HG02970 (cell line): ENCODE measurements around the gene ADGRG2.
A peak's percentile ranks its signal among the peaks of the same experiment; 100 is the strongest.
"Not testable (repeated sequence)": the region's sequence is repeated elsewhere in the genome, so short reads cannot be mapped to it uniquely, and the experiment has no call there.

Experiments
- ATAC-seq: cut with Tn5 transposase; IDR thresholded peaks from one replicate; pipeline ENCODE4 v1.9.1; 2021; ENCODE audit warnings: mild to moderate bottlenecking, moderate library complexity, moderate number of reproducible peaks; ENCODE audit not compliant: unreplicated experiment, low FRiP score

The ADGRG2 gene

DNA sequence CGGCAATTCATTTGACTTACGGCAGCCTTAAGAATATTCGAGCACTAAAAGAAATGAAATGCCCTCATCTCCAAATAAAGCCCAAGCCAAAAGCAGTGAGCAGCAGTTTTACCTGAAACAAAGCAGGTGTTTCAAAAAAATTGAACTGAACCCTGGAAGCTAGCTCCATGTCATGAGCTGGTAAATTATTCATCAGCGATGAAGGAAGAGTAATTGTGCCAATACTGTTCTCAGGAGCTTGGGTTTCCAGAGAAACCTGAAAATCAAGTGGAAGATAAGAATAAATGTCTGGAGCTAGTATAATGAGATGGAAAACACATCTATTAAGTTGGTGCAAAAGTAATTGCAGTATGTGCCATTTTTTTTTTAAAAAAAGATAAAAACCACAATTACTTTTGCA lies 114.4 kb downstream of the ADGRG2 start:
- no peak for ATAC-seq

DNA sequence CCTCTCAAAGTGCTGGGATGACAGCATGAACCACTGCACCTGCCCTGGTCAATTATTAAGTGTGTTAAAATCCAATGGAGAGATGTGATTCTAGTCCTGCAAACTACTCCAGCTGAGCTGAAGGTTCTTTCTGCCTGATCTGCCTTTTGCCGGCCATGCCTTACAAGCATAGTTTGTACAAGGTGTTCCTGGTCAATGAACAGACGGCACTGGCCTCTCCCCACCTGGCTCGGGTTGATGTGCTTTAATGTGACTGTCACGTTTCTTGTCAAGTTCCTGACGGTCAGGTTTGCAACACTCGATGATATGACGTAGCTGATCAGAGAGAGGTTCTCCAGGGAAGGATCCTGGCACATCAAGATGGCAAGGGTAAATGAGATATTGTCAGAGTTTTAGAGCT lies 115.3 kb downstream of the ADGRG2 start:
- no peak for ATAC-seq

DNA sequence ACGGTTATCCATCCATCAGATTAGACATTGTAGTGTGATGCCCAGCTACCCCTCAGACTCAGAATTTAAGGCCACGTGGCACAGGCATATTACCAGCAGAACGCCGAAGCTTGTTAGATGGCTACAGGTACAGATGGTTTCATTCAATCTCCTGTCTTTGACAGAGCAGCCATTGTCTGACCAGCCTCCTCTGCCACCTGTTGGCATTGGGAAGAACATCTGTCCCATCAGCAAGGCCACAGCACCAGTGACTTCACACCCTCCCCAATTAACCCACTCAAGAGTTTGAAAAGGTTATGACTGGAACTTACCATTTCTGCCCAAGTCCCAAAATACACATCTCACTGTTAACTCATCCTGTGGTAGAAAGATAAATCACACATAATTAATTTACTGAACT lies 116.4 kb downstream of the ADGRG2 start:
- ATAC-seq = no peak

DNA sequence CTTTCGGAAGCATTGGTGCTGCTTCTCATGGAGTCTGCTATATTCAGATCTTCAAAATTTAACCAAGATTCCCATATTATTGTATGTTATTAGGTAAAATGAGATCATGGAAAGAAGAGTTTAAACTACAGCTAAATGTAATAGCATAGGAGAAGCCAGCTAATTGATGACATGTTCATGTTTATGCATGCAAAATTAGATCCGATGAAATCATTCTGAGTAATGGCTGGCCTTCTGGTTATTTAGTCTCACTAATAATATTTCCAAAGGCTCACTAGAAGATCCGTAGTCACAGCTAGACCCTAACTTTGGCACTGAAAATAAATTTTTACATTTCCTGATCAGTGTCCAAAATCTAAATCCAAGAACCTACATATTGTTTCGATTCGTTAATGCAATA lies 118.5 kb downstream of the ADGRG2 start:
- no peak for ATAC-seq

DNA sequence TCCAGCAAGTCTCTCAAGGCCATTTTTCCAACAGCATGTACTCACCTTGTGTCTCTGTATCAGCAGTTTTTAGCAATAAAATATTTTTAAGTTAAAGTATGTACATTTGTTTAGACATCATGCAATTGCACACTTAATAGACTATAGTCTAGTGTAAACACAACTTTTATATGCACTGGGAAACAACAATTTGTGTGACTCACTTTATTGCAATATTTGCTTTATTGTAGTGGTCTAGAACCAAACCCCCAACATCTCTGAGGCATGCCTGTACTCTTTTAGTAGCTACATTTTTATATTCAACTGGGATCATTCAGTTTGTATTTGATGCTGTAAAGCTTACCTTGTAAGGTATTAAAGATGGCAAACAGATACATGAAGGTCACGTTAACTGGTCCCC lies 123.6 kb downstream of the ADGRG2 start:
- ATAC-seq = no peak

DNA sequence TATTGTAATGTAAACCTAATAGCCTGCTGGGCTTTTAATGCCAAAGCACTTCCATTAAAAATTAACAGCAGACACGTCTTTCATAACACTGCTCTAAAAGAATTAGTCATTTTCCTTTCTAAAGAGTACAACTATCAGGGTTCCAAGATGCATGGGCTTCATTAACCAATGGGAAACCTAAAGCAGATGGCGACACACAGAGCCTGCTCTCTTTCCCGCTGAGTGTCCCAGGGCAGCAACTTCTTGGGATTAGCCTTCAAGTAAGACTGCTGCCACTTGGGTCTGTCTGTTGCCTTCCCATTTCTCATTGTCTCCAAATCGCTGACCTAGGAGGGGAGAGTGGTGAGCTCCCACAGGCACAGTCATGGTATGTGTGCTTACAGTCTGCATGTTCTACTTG lies 124.4 kb downstream of the ADGRG2 start:
- ATAC-seq = no peak

DNA sequence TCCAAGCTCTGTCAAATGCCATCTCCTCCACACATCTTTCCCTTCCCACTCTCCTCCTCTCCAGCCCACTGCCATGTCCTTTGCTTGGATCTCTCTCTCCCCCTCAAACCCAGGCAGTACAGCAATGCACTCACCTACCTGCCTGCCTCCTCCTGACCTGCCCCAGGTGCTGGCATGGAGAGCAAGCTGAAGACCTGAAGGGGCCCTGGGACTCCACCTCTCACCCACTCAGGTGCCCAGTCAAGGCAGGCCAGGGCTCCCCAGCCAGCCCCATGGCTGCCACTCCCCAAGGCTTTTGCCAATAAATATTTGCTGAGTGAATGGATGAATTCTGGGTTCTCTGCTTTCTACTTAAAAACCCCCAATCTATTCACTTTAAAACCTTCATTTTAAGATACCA lies 125.7 kb downstream of the ADGRG2 start:
- no peak for ATAC-seq

DNA sequence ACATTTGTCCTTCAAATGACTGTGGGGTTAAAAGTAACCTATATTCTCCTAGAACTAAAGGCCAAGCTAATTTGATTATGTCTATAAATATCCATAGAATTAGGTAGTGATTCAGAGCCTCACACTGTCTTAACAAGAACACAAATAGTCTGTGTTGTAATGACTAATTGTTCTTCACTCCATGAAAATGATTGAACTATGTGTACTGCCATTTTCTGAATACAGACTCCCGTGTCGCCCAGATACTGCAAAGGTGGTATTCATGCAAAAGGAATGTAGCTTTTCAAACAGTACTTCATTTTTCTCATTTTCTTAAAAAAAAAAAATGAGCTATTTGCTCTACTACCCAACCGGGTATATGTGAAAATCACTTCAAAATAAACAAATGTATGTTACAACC lies 127.0 kb downstream of the ADGRG2 start:
- ATAC-seq = no peak

DNA sequence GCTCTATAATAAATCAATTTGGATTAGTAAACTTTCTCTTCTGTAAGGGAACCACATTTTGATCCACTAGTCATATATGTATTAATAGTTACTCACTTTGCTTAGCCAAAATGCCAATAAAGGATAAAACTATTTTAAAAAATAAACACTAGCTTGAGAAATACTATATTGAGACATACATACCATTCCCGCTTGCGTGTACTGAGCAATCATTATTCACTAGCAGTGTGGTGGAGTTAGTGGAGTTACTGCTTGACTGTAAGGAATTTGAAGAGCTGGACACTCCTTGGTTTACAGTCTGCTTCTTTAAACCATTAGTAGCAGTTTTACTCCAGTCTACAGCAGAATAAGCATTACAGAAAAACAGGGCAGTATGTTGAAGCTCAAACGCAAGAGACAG lies 127.6 kb downstream of the ADGRG2 start:
- ATAC-seq = no peak

DNA sequence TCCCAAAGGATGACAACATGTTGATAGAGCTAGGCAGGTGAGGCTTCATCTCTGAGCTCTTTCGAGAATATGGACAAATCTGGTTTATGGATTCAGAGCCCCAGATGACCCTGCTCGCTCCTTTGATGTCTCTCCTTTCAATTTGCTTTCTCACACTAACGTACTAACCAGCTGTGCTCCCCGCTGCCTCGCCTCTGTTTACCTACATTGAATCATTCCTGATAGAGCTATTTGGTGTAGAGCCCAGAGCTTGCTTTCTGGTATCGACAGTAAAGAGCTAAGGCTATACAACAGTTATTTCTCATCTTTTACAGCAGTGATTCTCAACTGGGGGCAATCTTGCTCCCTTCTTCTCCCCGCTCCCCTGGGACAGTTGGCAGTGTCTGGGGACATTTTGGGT lies 129.4 kb downstream of the ADGRG2 start:
- ATAC-seq = no peak

DNA sequence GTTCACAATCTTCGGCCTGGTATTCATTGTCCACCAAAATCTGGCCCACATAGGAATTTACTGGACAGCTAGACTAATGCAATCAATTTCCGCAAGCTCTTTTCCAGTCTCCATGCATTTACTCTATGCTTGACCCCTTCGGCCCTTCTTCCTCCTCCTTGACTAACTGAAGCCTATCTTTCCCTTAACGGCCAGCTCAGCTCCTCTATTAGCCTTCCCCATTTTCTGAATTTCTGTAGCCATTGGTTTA lies 137.2 kb downstream of the ADGRG2 start:
- no peak for ATAC-seq

DNA sequence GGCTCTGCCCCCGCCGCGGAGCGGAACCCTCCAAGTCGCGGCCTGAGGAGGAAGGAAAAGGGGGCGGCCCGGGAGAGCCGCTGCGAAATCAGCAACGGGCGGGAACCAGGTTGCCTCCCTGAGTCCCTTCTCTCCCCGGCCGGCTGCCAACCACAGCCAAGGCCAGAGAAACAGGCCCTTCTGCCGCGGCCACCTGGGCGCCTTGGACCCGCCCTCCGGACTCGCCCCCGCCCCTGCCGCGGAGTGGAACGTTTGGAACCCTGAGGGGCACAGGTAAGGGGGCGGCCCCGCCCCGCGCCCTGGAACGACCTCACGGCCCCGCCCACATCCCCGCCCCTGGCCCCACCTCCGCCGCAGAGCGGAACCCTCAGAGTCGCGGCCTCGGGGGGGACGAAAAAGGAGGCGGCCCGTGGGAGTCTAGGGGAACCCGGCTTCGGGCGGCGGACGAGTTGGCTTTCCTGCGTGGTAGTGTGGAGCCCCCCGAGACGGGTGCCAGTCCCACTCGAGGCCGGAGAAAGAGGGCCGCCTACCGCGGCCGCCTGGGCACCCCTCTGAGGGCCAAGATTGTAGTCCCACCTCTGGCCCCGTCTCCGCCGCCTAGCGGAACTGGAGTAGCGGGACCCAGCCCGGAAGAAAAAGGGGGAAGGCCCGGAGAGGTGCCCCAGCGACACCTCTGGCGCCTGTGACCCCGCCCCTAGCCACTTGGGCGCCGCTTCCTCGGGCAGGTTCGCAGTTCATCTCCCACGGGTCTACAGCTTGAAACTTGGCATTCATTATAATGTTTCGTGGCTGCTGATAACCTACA lies 137.7 kb downstream of the ADGRG2 start:
- peak; percentile 89 for ATAC-seq

DNA sequence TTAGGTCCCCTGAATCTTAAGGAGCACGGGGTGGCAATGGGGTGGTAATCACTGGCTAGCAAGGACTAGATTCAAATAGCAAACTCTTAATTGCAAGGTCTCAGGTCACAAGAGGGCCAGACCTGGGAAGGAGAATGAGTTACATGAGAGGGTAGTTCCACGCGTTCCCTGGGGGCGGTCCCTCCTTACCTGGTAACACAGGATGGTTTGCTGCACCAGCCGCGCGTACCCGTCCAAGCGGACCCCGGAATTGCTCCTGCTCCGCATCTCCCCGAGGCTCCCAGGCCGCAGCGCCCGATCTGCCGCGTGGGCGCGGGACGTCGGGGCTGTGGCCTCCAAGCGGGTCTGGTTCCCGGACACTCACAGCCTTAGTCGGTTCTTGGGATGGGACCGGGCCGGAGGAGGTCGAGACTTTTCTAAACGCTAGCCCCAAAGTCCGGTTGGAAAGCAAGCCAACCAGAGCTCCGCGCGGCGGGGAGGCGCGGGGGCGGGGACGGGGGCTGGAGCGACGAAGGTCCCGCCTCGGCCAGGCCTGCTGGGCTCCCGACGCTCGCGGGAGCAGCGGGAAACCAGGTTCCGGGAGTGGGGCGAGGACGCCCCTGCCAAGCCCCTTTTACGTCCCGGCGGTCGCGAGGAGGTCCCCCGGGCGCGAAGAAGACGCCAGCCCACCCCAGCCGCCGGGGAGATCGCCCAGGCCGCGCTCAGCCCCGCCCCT lies 138.4 kb downstream of the ADGRG2 start, which contains the start of gene PHKA2:
TSS of gene PHKA2 (minus strand) at position 449 of the 715 bp plus-strand sequence. CDS start at position 267, 182 bp downstream.
- ATAC-seq = peak; percentile 44

DNA sequence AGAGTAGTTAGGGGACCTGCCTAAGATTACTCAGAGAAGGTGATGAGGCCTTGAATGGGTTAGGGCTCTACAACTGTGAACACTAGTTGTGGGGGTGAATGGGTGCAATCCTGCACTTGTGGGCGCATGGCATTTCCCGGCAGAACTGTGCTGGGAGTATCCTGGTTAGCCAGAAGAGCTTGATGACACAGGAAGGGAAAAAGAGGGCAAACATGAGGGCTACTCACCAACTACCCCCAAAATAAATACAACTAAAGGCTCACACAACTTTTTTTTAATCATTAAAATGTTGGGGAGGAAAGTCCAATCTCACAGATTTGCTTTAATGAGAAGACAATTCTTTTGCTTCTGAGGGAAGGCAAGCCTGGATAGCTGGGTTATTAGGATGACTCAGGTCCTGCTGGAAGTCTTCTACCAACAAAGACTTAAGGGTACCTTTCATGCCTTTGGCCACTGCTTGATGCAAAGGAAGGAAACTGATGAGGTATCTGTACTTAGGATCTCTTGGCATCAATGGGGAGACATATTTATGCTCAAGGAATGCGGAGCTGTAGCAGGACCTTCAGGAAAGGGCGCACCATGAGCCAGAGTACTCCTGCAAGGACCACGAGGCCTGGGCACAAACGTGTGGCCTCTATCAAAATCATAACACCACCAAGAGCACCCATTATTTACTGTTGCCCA lies 141.0 kb downstream of the ADGRG2 start:
- no peak for ATAC-seq

DNA sequence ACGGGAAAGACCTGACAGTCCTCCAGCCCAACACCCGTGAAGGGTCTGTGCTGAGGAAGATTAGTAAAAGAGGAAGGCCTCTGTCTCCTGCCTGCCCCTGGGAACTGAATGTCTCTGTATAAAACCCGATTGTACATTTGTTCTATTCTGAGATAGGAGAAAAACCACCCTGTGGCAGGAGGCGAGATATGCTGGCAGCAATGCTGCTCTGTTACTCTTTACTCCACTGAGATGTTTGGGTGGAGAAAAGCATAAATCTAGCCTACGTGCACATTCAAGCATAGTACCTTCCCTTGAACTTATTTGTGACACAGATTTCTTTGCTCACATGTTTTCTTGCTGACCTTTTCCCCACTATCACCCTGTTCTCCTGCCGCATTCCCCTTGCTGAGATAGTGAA lies 142.0 kb downstream of the ADGRG2 start:
- not testable (repeated sequence) for ATAC-seq

DNA sequence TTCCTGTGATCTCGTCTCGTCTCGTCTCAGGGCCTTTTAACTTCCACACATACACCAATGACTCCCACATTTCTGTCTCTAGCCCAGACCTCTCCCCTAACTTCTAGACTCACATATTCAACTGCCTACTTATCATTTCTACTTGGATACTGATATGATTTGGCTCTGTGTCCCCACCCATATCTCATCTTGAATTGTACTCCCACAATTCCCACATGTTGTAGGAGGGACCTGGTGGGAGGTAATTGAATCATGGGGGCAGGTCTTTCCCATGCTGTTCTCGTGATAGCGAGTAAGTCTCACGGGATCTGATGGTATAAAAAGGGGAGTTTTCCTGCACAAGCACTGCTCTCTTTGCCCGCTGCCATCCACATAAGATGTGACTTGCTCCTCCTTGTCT lies 147.3 kb downstream of the ADGRG2 start:
- ATAC-seq = no peak

DNA sequence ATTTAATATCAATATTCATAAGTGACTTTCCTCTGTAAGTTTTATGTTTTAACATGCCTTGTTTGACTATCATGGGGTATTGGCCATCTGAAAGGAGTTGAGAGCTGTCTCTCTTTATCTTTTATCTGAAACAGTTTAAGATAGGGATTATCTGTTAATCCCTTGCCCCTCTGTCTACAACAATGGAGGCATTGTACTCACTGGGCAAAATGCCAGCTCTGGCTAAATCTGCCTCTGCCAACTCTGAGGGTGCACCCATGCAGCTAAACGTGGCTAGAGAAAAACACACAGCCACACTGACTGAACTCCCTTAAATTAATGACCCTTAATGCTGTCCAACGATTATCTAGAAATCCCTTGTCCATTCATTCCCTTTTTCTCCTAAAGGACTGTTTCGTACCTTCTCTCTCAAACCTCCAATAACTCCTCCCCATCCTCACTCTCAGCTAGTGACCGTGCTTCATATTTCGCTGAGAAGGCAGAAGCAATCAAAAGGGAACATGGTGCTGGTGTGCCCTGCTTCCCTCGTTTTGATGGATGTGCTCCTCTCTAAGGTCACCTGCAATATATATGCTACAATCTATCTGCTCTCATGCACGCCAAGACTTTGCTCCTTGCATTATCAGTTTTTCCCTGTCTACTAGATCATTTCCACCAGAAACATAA lies 148.6 kb downstream of the ADGRG2 start:
- ATAC-seq = no peak

DNA sequence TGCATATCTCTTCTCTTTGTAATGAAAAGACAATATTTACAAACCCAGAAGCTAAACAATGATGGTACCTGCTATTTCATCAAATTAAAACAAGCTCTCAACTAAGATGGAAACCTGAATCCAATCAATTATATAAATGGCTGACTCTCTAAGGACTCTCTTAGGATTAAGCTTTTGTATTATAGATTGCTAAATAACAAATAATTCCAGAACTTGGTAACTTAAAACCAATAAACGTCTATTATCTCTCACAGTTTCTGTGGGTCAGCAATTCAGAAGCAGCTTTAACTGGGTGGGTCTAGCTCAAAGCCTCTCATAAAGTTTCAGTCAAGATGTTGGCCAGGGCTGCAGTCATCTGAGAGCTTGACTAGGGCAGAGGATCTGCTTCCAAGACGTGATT lies 150.8 kb downstream of the ADGRG2 start:
- no peak for ATAC-seq

DNA sequence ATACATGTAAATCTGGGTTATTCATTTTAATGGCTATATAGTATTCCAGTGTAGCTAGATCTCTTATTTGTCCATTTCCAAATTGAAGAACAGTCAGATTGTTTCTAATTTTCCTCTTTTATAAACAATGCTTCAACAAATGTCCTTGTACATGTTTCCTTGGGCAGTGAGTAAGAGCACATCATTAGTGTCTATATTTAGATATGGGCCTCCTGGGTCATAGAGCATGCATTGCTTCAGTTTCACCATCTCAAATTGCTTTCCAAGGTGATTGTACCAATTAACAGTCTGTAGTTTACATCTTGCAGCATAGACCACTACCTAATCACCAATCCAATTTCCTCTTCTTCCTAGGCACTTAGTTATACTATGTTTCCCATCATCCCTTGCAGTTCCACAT lies 151.8 kb downstream of the ADGRG2 start:
- no peak for ATAC-seq

DNA sequence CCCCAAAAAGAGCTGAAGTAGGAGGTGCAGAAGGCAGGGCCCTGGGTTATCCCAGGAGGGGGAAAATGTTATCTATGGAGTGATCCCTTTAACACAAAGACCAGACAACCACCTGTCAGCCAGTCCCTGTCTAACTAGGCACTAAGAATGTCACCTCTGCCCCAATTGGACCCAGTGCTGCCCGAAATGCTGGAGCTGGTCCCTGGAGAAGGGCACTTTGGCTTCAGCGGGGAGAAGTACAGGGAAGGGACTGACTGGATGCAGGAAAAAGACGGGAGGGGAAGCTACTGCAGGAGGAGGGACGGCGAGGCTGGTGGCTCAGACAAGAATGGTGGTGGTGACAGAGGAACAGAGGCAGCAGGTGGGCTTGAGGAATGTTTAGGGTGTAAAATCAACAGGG lies 155.6 kb downstream of the ADGRG2 start:
- ATAC-seq = no peak

DNA sequence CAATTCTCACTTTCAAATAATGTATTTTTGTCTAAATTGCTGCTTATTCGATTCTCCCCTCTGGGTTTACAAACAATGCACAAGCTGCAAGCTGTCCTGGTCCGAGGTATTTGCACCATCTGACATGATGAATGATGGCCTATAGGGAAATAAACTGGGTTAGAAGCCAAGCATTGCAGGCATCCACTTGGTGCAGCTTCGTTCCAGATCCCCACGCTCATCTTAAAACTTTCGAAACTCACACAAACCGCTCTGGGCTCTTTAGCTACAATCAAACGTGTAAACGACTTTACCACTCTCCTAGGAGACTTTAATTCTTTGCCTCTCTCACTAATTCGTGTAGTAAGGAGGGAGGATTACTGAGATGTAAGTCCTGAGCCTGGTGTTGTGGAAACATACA lies 157.4 kb downstream of the ADGRG2 start:
- no peak for ATAC-seq
